PC-3 (cell line): Measurements from ENCODE around the gene SEMA3F.

Source experiments
- EZH2 ChIP-seq: fragments of 300-600 bp; sonication (generic); IDR thresholded peaks from one replicate; pipeline ENCODE4 v1.6.1; 2017; ENCODE audit warnings: antibody characterized with exemption, mild to moderate bottlenecking, low read length; ENCODE audit not compliant: unreplicated experiment
- TF ChIP-seq, protein P1 (sequence below): fragments of 300-600 bp; sonication (generic); conservative IDR thresholded peaks from 2 replicates; pipeline ENCODE4 v1.5.1; 2017; ENCODE audit warnings: antibody characterized with exemption, low read depth, mild to moderate bottlenecking, low read length

DNA sequence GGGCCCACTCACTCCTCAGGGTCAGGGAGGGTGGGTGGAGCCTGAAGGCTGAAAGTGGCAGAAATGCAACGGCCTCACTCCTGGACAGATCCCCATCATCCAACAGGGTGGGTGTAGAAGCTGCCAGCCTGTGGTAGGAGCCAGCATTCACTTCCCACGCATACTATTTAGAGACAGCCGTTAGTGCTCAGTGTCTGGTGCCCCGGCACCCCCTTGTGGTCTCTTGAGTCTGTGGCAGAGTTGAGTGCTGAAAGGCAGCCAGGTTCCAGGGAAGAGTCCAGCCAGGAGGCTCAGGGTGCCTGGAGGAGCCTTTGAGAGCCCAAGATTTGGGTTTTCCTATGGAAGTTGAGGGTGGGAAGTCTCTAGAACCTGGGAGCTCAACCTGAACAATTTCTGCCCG, 34.1 kb downstream of the SEMA3F start:
- TF ChIP-seq, protein P1, sequence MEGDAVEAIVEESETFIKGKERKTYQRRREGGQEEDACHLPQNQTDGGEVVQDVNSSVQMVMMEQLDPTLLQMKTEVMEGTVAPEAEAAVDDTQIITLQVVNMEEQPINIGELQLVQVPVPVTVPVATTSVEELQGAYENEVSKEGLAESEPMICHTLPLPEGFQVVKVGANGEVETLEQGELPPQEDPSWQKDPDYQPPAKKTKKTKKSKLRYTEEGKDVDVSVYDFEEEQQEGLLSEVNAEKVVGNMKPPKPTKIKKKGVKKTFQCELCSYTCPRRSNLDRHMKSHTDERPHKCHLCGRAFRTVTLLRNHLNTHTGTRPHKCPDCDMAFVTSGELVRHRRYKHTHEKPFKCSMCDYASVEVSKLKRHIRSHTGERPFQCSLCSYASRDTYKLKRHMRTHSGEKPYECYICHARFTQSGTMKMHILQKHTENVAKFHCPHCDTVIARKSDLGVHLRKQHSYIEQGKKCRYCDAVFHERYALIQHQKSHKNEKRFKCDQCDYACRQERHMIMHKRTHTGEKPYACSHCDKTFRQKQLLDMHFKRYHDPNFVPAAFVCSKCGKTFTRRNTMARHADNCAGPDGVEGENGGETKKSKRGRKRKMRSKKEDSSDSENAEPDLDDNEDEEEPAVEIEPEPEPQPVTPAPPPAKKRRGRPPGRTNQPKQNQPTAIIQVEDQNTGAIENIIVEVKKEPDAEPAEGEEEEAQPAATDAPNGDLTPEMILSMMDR, result peak; percentile 92
- TF ChIP-seq EZH2, result no peak
